ENCODE measurements around the gene ZBTB7C.

DNA sequence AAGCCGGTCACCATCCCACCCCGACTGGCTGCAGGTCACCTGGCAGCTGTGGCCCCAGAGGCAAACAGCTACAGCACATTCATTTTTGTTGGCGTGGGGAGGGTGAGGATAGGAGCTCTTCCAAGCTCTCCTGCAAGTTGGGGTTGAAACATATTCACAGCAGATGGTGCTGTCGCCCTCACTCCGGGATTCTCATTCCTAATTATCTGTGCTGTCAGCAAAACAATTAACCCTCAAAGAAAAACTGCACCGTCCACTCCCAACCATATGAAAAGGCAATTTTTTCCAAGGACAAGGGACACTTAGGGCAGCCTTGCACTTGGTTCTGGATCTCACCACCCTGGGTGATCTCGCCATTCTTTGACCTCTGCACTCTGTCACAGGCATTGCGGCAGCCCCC is 68.6 kb downstream of the ZBTB7C start:
- no peak for TF ChIP-seq ZNF644 (tag; IDR thresholded peaks at IDR 0.05; ENCODE audit: low read depth)
- TF ChIP-seq, protein P1, sequence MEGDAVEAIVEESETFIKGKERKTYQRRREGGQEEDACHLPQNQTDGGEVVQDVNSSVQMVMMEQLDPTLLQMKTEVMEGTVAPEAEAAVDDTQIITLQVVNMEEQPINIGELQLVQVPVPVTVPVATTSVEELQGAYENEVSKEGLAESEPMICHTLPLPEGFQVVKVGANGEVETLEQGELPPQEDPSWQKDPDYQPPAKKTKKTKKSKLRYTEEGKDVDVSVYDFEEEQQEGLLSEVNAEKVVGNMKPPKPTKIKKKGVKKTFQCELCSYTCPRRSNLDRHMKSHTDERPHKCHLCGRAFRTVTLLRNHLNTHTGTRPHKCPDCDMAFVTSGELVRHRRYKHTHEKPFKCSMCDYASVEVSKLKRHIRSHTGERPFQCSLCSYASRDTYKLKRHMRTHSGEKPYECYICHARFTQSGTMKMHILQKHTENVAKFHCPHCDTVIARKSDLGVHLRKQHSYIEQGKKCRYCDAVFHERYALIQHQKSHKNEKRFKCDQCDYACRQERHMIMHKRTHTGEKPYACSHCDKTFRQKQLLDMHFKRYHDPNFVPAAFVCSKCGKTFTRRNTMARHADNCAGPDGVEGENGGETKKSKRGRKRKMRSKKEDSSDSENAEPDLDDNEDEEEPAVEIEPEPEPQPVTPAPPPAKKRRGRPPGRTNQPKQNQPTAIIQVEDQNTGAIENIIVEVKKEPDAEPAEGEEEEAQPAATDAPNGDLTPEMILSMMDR (IDR thresholded peaks at IDR 0.05 in 2 of 3, conservative IDR thresholded peaks at IDR 0.05 in 1 of 3; ENCODE audit: insufficient read depth in 2 of 3, low read depth in 1 of 3, low read length in 3 of 3): no peak
- TF ChIP-seq, protein P2, sequence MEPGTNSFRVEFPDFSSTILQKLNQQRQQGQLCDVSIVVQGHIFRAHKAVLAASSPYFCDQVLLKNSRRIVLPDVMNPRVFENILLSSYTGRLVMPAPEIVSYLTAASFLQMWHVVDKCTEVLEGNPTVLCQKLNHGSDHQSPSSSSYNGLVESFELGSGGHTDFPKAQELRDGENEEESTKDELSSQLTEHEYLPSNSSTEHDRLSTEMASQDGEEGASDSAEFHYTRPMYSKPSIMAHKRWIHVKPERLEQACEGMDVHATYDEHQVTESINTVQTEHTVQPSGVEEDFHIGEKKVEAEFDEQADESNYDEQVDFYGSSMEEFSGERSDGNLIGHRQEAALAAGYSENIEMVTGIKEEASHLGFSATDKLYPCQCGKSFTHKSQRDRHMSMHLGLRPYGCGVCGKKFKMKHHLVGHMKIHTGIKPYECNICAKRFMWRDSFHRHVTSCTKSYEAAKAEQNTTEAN (CRISPR knock-in tag; IDR thresholded peaks at IDR 0.05): no peak
- no peak for TF ChIP-seq SIN3B (IDR thresholded peaks at IDR 0.05; ENCODE audit: low read depth)
- TF ChIP-seq ZBED1 (IDR thresholded peaks at IDR 0.05): no peak
- no peak for TF ChIP-seq NONO (IDR thresholded peaks at IDR 0.05; ENCODE audit: low read depth in 2 of 2, low read length in 1 of 2)
- TF ChIP-seq ASH1L (IDR thresholded peaks at IDR 0.05; ENCODE audit: borderline replicate concordance, low read depth, partially characterized antibody): no peak
- TF ChIP-seq RFX5 (IDR thresholded peaks at IDR 0.05; ENCODE audit: low read depth, low read length): no peak
- TF ChIP-seq CCAR2 (IDR thresholded peaks at IDR 0.05; ENCODE audit: low read depth, low read length): no peak
- TF ChIP-seq, protein P3, sequence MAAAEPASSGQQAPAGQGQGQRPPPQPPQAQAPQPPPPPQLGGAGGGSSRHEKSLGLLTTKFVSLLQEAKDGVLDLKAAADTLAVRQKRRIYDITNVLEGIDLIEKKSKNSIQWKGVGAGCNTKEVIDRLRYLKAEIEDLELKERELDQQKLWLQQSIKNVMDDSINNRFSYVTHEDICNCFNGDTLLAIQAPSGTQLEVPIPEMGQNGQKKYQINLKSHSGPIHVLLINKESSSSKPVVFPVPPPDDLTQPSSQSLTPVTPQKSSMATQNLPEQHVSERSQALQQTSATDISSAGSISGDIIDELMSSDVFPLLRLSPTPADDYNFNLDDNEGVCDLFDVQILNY (CRISPR knock-in tag; IDR thresholded peaks at IDR 0.05): no peak
- TF ChIP-seq EP300 (IDR thresholded peaks at IDR 0.05; ENCODE audit: low read length): no peak
- TF ChIP-seq CREM (IDR thresholded peaks at IDR 0.05; ENCODE audit: low read depth): no peak

Data from K562 (cell line).